Progenitor cell of endocrine pancreas (in vitro differentiated cells): ENCODE measurements around the gene RAB3GAP2. TPM values are rescaled to one million over a fixed set of nuclear protein-coding genes. Genes with fewer than 3 reads are reported as not detected.

Experiments
- DNase-seq: peaks from one replicate; pipeline ENCODE4 v3.0.0; 2021; ENCODE audit warnings: low spot score; ENCODE audit not compliant: unreplicated experiment
- H3K27ac Mint-ChIP-seq: 2 replicates; pipeline ENCODE4 v1.8.0; 2021; ENCODE audit warnings: mild to moderate bottlenecking, moderate library complexity, mixed read lengths
- H3K27me3 Mint-ChIP-seq: 2 replicates; pipeline ENCODE4 v1.8.0; 2021; ENCODE audit warnings: mixed read lengths
- H3K36me3 Mint-ChIP-seq: 2 replicates; pipeline ENCODE4 v1.8.0; 2022; ENCODE audit warnings: mixed read lengths; ENCODE audit not compliant: insufficient read depth
- H3K4me1 Mint-ChIP-seq: 2 replicates; pipeline ENCODE4 v1.8.0; 2021; ENCODE audit warnings: low read depth, mixed read lengths
- H3K4me3 Mint-ChIP-seq: 2 replicates; pipeline ENCODE4 v1.8.0; 2021; ENCODE audit warnings: low read depth, mild to moderate bottlenecking, moderate library complexity, mixed read lengths
- H3K9me3 Mint-ChIP-seq: 2 replicates; pipeline ENCODE4 v1.8.0; 2021; ENCODE audit warnings: low read depth, mixed read lengths
- total RNA-seq: library from RNA; stranded (reverse); gene quantifications from 2 replicates; pipeline ENCODE4 v1.2.1, GENCODE V29; 2021
- TF ChIP-seq, protein P1 (sequence below): fragments of 200-600 bp; sonication (generic); IDR thresholded peaks from one replicate; pipeline ENCODE4 v1.5.0; 2021; ENCODE audit warnings: antibody characterized with exemption, mild to moderate bottlenecking; ENCODE audit not compliant: unreplicated experiment

Gene RAB3GAP2
- total RNA-seq, 1 donor from 2014 or later = 47.9 TPM

DNA sequence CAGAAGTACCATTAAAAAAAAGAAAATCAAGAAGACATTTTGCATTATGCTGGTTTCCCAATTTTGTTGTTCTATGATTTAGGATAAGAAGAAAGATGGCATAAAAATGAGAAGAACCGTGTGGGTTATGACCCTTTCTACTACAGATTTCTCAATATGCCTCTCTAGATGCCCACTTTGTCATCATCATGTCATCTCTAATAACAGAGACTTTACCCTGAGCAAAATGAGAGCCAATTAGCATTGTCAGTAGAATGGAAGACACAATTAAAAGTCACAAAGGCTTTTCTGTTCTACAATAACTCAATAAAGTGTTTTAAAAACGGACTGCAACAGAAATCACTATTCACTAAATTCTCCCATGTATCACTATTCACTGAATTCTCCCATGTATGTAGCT lies 85.5 kb downstream of the RAB3GAP2 start:
- H3K36me3 Mint-ChIP-seq = peaks cover 13% of the 10 kb centered on the region
- DNase-seq = no peak
- H3K4me1 Mint-ChIP-seq = no peaks in the 10 kb centered on the region
- H3K27me3 Mint-ChIP-seq = no peaks in the 10 kb centered on the region
- H3K9me3 Mint-ChIP-seq = no peaks in the 10 kb centered on the region
- H3K27ac Mint-ChIP-seq = no peak overlapping the region
- H3K4me3 Mint-ChIP-seq = no peak overlapping the region
- TF ChIP-seq, protein P1, sequence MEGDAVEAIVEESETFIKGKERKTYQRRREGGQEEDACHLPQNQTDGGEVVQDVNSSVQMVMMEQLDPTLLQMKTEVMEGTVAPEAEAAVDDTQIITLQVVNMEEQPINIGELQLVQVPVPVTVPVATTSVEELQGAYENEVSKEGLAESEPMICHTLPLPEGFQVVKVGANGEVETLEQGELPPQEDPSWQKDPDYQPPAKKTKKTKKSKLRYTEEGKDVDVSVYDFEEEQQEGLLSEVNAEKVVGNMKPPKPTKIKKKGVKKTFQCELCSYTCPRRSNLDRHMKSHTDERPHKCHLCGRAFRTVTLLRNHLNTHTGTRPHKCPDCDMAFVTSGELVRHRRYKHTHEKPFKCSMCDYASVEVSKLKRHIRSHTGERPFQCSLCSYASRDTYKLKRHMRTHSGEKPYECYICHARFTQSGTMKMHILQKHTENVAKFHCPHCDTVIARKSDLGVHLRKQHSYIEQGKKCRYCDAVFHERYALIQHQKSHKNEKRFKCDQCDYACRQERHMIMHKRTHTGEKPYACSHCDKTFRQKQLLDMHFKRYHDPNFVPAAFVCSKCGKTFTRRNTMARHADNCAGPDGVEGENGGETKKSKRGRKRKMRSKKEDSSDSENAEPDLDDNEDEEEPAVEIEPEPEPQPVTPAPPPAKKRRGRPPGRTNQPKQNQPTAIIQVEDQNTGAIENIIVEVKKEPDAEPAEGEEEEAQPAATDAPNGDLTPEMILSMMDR = no peak

DNA sequence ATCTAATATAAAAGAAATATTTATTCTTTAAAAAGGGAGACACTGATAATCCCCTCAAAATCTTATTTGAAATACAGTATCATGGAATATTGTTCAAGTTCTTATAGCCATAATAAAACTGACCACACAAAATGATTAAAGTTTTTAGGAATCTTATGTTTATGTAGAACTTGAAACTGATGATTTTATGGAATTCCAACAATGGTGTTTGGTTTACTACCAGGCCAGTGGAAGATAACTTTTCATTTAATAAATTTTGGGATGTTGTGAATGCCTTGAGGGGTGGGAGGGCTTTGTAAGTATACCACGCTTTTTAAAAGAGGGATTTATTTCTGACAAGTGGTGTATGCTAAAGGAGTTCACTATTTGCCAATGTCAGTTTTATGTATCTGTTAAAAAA lies 87.7 kb downstream of the RAB3GAP2 start:
- DNase-seq = no peak
- no peaks in the 10 kb centered on the region for H3K27me3 Mint-ChIP-seq
- H3K4me3 Mint-ChIP-seq = no peak overlapping the region
- TF ChIP-seq, protein P1 = no peak
- H3K4me1 Mint-ChIP-seq = no peaks in the 10 kb centered on the region
- H3K36me3 Mint-ChIP-seq = peaks cover 24% of the 10 kb centered on the region
- peaks cover under 1% of the 10 kb centered on the region for H3K9me3 Mint-ChIP-seq
- H3K27ac Mint-ChIP-seq = no peak overlapping the region

DNA sequence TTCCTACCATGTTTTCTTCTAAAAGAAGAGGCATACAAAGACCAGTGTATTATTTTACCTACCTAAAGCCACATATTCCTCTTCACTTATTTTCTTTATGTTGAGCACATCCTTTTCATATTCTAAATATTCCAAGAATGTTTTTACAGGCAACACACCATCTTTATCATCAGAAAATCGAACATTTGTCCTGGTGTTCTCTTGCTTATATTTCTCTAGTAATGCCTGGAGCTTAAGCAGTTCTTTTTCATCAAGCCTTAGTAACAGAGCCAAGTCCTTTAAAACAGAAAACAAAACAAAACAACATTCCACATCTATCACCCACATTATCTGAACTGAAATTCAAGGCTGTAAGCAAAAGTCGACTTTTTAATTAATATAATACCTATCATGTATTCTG lies 89.6 kb downstream of the RAB3GAP2 start:
- Mint-ChIP-seq H3K4me3 (no peak overlapping the region), H3K27me3 (no peaks in the 10 kb centered on the region), H3K27ac (no peak overlapping the region), H3K9me3 (peaks cover 4% of the 10 kb centered on the region), H3K4me1 (no peaks in the 10 kb centered on the region), H3K36me3 (peaks cover 27% of the 10 kb centered on the region)
- no peak for DNase-seq
- TF ChIP-seq, protein P1 = no peak

DNA sequence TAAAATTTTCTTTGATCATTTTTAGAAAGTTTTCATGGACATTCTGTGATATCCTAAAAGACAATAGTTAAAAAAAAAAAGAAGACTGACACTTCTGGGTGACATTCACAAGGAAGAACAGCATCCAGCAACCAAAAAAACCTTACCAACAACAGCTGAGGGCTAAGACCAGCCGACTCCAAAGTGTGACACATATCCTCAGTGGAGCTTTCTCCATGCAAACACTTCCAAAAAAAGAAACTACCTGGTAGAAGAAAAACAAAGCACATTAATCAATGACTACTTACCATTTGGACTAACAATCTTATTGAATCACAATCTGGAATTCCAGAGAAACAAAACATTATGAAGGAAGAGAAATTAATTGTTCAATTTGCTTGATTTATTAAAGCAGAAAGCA lies 90.1 kb downstream of the RAB3GAP2 start:
- Mint-ChIP-seq H3K4me3 (no peak overlapping the region), H3K36me3 (peaks cover 30% of the 10 kb centered on the region), H3K9me3 (peaks cover 4% of the 10 kb centered on the region), H3K27me3 (no peaks in the 10 kb centered on the region), H3K27ac (peak overlapping the region; percentile 9), H3K4me1 (no peaks in the 10 kb centered on the region)
- DNase-seq = no peak
- TF ChIP-seq, protein P1 = no peak

DNA sequence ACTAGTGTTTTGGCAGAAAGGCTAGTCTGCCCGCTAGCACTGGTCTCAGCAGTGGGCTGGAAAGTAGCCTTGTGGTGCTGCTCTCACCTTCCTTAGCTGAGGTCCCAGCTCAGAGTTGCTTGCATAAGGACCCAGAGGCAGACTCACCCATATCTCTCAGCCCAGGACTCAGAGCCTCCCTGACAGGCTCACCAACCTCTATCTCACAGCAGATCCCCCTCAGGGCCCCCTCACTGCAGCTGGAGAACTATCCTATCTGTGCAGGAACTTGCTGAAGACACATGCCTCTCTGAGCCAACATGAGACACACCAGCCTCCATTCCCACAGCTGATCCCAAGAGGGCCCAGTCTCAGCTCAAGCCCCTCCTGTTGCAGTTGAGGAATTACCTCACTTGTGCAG lies 95.7 kb downstream of the RAB3GAP2 start:
- DNase-seq = no peak
- Mint-ChIP-seq H3K36me3 (peaks cover 35% of the 10 kb centered on the region), H3K9me3 (peaks cover 4% of the 10 kb centered on the region), H3K4me1 (no peaks in the 10 kb centered on the region), H3K27ac (no peak overlapping the region), H3K4me3 (no peak overlapping the region), H3K27me3 (no peaks in the 10 kb centered on the region)
- TF ChIP-seq, protein P1 = no peak
